Activated naive CD8-positive, alpha-beta T cell treated with anti-CD3 and anti-CD28 coated beads for 36 hours (primary cell): ENCODE data around the gene DCHS1. TPM values are rescaled to one million over a fixed set of nuclear protein-coding genes. Genes with fewer than 3 reads are reported as not detected.

ENCODE experiments used
- DNase-seq: peaks from one replicate; pipeline ENCODE4 v3.0.0; 2021
- H3K27ac Mint-ChIP-seq: one replicate; pipeline ENCODE4 v1.8.0; 2022; ENCODE audit warnings: mild to moderate bottlenecking, moderate library complexity, mixed read lengths
- H3K27me3 Mint-ChIP-seq: one replicate; pipeline ENCODE4 v1.8.0; 2022; ENCODE audit warnings: mild to moderate bottlenecking, mixed read lengths
- H3K36me3 Mint-ChIP-seq: one replicate; pipeline ENCODE4 v1.8.0; 2021; ENCODE audit warnings: mild to moderate bottlenecking, mixed read lengths
- H3K4me1 Mint-ChIP-seq: one replicate; pipeline ENCODE4 v1.8.0; 2021; ENCODE audit warnings: mixed read lengths
- H3K4me3 Mint-ChIP-seq: one replicate; pipeline ENCODE4 v1.8.0; 2022; ENCODE audit warnings: mild to moderate bottlenecking, moderate library complexity, mixed read lengths
- H3K9me3 Mint-ChIP-seq: one replicate; pipeline ENCODE4 v1.8.0; 2022; ENCODE audit warnings: mixed read lengths
- total RNA-seq, 2 experiments: library from RNA; stranded (reverse); gene quantifications; one replicate each; pipeline ENCODE4 v1.2.3, GENCODE V29; 2021

The DCHS1 gene
- total RNA-seq, 2 experiments from 2014 or later: 1.3 to 1.4 TPM

DNA sequence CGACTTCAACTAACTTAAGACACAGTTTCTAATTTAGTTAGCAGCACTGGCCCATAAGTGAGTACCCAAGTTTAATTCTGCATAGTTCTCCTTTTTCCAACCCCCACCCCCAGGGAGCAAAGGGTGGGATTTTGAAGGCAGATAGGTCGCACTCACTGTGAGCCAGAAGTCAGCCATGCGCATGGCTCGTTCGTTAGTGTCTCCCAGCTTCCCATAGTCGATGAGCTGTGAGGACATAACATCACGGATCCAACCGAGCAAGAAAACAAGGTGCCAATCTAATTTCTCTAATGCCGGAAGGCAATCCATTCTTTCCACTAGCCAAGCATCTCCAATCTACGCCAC lies 27.0 kb upstream of the DCHS1 start:
- peaks cover 21% of the 10 kb centered on the region for H3K4me1 Mint-ChIP-seq
- H3K4me3 Mint-ChIP-seq: peak overlapping the region; percentile 97
- DNase-seq: no peak
- H3K36me3 Mint-ChIP-seq: peaks cover 39% of the 10 kb centered on the region
- peak overlapping the region; percentile 99 for H3K27ac Mint-ChIP-seq
- H3K27me3 Mint-ChIP-seq: peaks cover 3% of the 10 kb centered on the region
- H3K9me3 Mint-ChIP-seq: no peaks in the 10 kb centered on the region

DNA sequence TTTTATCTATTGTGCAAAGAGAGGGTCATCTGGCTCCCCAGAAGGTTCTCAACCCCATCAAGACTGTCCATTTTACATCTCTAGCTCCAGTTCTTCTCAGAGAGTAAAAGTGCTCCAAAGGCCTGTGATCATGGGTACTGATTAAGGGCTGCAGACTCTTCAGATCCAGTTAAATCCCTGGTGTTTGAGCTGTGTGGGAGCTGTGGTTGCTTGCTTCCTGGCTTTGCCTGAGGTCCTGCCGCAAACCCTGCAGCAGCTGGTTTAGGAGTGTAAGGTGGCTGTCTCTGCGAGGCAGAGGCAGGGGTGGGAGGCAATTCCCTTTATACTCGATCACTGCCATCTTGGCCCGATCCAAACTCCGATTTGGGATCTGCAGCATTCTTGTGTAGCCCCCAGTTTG lies 26.3 kb upstream of the DCHS1 start:
- DNase-seq: no peak
- no peaks in the 10 kb centered on the region for H3K9me3 Mint-ChIP-seq
- H3K27me3 Mint-ChIP-seq: peaks cover 3% of the 10 kb centered on the region
- H3K4me1 Mint-ChIP-seq: peaks cover 26% of the 10 kb centered on the region
- H3K27ac Mint-ChIP-seq: peak overlapping the region; percentile 99
- H3K36me3 Mint-ChIP-seq: peaks cover 39% of the 10 kb centered on the region
- peak overlapping the region; percentile 97 for H3K4me3 Mint-ChIP-seq

DNA sequence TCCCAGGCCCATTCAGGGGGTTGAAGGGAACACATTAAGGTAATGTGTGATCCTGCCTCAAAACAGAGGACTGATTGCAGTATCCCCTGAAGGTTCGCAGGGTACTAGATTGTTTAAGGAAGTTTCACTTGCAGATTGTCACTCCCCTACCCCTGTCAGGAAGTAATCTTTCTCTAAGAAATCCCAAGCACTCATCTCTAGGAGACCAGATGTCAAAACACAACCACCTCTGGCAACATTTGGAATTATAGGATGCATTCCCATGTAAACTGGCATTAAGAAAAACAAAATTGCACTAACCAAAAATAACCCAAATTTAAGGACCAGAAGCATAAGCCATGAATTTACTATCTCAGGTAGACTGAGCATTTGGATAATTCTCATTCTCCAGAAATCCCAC lies 25.9 kb upstream of the DCHS1 start:
- H3K27me3 Mint-ChIP-seq: peaks cover 3% of the 10 kb centered on the region
- peak overlapping the region; percentile 97 for H3K4me3 Mint-ChIP-seq
- peaks cover 26% of the 10 kb centered on the region for H3K4me1 Mint-ChIP-seq
- no peaks in the 10 kb centered on the region for H3K9me3 Mint-ChIP-seq
- DNase-seq: no peak
- H3K27ac Mint-ChIP-seq: peak overlapping the region; percentile 83
- H3K36me3 Mint-ChIP-seq: peaks cover 39% of the 10 kb centered on the region

DNA sequence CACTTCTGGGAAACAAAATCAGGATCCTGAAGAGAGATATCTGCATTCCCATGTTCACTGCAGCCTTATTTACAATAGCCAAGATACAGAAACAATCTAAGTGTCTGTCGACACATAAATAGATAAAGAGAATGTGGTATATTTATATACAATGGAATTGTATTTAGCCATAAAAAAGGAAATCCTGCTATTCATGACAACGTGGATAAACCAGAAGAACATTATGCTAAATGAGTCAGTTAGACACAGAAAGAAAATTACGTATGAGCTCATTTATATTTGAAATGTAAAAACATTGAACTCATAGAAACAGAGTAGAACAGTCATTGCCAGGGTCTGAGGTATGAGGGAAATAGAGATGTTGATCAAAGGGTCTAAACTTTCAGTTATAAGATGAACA lies 21.4 kb upstream of the DCHS1 start:
- no peak overlapping the region for H3K27ac Mint-ChIP-seq
- peaks cover 51% of the 10 kb centered on the region for H3K4me1 Mint-ChIP-seq
- no peak for DNase-seq
- no peak overlapping the region for H3K4me3 Mint-ChIP-seq
- peaks cover 32% of the 10 kb centered on the region for H3K36me3 Mint-ChIP-seq
- no peaks in the 10 kb centered on the region for H3K27me3 Mint-ChIP-seq
- peaks cover 3% of the 10 kb centered on the region for H3K9me3 Mint-ChIP-seq

GRCh38 chr11:6674862-6675261 lies 19.3 kb upstream of the DCHS1 start:
- Mint-ChIP-seq H3K27ac (no peak overlapping the region), H3K4me1 (peaks cover 50% of the 10 kb centered on the region)

GRCh38 chr11:6674219-6674597 lies 18.6 kb upstream of the DCHS1 start:
- no peak for DNase-seq
- peaks cover 6% of the 10 kb centered on the region for H3K9me3 Mint-ChIP-seq
- peaks cover 49% of the 10 kb centered on the region for H3K4me1 Mint-ChIP-seq
- H3K27ac Mint-ChIP-seq: no peak overlapping the region
- H3K4me3 Mint-ChIP-seq: no peak overlapping the region
- H3K36me3 Mint-ChIP-seq: peaks cover 13% of the 10 kb centered on the region
- H3K27me3 Mint-ChIP-seq: no peaks in the 10 kb centered on the region

More at GRCh38 chr11:6674862-6675261, 19.3 kb upstream of the DCHS1 start:
- no peaks in the 10 kb centered on the region for H3K27me3 Mint-ChIP-seq
- H3K36me3 Mint-ChIP-seq: peaks cover 17% of the 10 kb centered on the region
- H3K9me3 Mint-ChIP-seq: peaks cover 6% of the 10 kb centered on the region
- no peak overlapping the region for H3K4me3 Mint-ChIP-seq
- DNase-seq: no peak

DNA sequence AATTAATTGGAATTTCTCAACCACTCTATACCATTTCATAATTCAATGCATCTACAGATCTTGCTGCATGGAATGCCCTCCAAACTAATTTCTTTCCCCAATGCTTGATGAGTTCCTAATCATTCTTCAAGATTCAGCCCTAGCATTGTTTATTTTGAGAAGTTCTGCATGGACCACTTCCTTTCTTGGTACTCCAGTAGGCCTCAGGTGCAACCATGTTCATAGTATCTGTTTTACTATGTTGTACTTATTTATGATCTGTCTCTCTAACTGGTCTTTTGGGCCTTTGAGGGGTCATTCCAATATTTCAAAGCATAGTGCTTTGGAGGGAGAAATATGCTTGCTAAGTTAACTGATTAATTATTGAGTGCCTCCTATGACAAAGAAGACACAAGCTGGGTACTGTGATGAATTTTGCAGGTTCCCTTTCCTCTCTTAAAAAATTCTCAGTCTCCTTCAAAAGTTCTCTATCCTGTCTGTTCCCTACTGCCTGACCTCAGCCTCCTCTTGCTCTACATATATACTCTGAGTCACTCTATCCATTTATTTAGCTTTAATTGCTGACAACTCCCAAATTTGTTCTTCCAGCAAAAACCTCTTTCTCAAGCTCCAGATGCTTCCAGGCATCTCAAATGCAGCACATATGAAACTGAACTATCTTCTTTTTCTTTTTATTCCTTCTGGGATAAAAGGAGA lies 18.1 kb upstream of the DCHS1 start:
- H3K27ac Mint-ChIP-seq: no peak overlapping the region
- no peak overlapping the region for H3K4me3 Mint-ChIP-seq
- DNase-seq: no peak
- peaks cover 6% of the 10 kb centered on the region for H3K9me3 Mint-ChIP-seq
- H3K36me3 Mint-ChIP-seq: peaks cover 8% of the 10 kb centered on the region
- H3K4me1 Mint-ChIP-seq: peaks cover 46% of the 10 kb centered on the region
- no peaks in the 10 kb centered on the region for H3K27me3 Mint-ChIP-seq

DNA sequence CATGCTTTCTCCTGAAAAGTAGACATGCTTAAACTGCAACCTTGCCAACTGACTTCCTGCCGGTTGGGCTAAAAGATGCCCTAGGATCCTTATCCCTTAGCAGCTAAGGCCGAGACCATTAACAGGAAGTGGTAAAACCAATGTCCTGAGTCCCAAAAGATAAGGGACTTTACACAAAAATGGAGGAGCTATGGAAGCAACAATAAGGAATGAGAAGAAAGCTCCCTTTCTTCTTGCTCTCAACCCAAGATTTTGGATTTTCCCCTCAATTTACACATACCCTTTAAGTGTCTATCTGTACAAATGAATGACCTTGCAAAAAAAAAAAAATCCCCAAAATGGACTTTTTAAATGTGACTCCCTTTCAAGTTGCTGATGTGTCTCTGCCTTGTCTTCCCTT lies 16.4 kb upstream of the DCHS1 start:
- Mint-ChIP-seq H3K9me3 (peaks cover 6% of the 10 kb centered on the region), H3K27me3 (no peaks in the 10 kb centered on the region), H3K36me3 (peaks cover 7% of the 10 kb centered on the region), H3K4me1 (peaks cover 52% of the 10 kb centered on the region), H3K27ac (peak overlapping the region; percentile 23), H3K4me3 (no peak overlapping the region)
- DNase-seq: no peak

DNA sequence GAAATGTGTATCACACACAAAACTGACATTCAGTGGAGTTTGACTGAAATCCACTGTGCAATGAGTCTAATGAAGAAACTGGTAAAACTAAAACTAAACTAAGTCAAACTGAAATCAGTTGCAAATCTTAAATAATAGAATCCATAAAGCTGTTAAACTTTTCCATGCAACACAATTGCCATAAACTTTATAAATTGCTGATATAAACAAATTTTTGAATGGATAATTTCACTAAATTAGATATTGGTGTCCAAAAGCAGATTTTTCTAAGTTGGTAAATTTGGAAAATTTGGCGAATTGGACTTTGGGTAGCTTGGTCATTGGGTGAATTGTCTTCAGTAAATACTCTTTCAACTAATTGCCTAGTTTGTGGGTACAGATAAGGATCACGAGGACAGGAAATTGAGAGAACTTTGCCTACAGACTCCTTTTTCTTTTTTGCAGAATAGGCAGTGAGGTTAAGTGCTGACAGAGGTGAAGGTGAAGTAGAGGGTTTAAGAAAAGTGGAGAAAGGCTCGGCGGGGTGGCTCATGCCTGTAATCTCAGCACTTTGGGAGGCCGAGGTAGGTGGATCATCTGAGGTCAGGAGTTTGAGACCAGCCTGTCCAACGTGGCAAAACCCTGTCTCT lies 14.7 kb upstream of the DCHS1 start:
- DNase-seq: no peak
- Mint-ChIP-seq H3K9me3 (peaks cover 6% of the 10 kb centered on the region), H3K36me3 (peaks cover 10% of the 10 kb centered on the region), H3K27ac (no peak overlapping the region), H3K4me3 (no peak overlapping the region), H3K27me3 (no peaks in the 10 kb centered on the region), H3K4me1 (peaks cover 53% of the 10 kb centered on the region)

GRCh38 chr11:6667733-6668374 lies 12.2 kb upstream of the DCHS1 start:
- peaks cover 6% of the 10 kb centered on the region for H3K9me3 Mint-ChIP-seq
- no peaks in the 10 kb centered on the region for H3K27me3 Mint-ChIP-seq
- peaks cover 37% of the 10 kb centered on the region for H3K4me1 Mint-ChIP-seq
- H3K36me3 Mint-ChIP-seq: peaks cover 10% of the 10 kb centered on the region
- peak overlapping the region; percentile 61 for H3K27ac Mint-ChIP-seq
- no peak for DNase-seq
- H3K4me3 Mint-ChIP-seq: no peak overlapping the region

- Mint-ChIP-seq H3K4me1 (peaks cover 26% of the 10 kb centered on the region), H3K27me3 (no peaks in the 10 kb centered on the region), H3K9me3 (peaks cover 3% of the 10 kb centered on the region), H3K27ac (no peak overlapping the region), H3K4me3 (no peak overlapping the region), H3K36me3 (peaks cover 6% of the 10 kb centered on the region)
- DNase-seq: no peak
Measured at GRCh38 chr11:6666302-6667183, 10.9 kb upstream of the DCHS1 start.

- Mint-ChIP-seq H3K27ac (no peak overlapping the region), H3K4me1 (peaks cover 15% of the 10 kb centered on the region), H3K27me3 (no peaks in the 10 kb centered on the region), H3K4me3 (no peak overlapping the region), H3K9me3 (no peaks in the 10 kb centered on the region), H3K36me3 (peaks cover 3% of the 10 kb centered on the region)
- DNase-seq: no peak
Measured at GRCh38 chr11:6664551-6664950, 8.9 kb upstream of the DCHS1 start.

- Mint-ChIP-seq H3K36me3 (peaks cover 3% of the 10 kb centered on the region), H3K9me3 (no peaks in the 10 kb centered on the region), H3K4me1 (peaks cover 15% of the 10 kb centered on the region), H3K4me3 (no peak overlapping the region), H3K27me3 (no peaks in the 10 kb centered on the region), H3K27ac (no peak overlapping the region)
- no peak for DNase-seq
Measured at GRCh38 chr11:6663794-6664469, 8.3 kb upstream of the DCHS1 start.

- Mint-ChIP-seq H3K4me3 (no peak overlapping the region), H3K36me3 (no peaks in the 10 kb centered on the region), H3K27me3 (peaks cover 5% of the 10 kb centered on the region), H3K4me1 (peaks cover 3% of the 10 kb centered on the region), H3K9me3 (no peaks in the 10 kb centered on the region), H3K27ac (no peak overlapping the region)
- DNase-seq: no peak
Measured at GRCh38 chr11:6660712-6661111, 5.1 kb upstream of the DCHS1 start.
